ENCODE measurements around the gene PTPRN2. TPM values are rescaled to one million over a fixed set of nuclear protein-coding genes. Genes with fewer than 3 reads are reported as not detected.

PTPRN2 gene
- total RNA-seq, 1 experiment from 2014 or later, result 2.1 TPM

DNA sequence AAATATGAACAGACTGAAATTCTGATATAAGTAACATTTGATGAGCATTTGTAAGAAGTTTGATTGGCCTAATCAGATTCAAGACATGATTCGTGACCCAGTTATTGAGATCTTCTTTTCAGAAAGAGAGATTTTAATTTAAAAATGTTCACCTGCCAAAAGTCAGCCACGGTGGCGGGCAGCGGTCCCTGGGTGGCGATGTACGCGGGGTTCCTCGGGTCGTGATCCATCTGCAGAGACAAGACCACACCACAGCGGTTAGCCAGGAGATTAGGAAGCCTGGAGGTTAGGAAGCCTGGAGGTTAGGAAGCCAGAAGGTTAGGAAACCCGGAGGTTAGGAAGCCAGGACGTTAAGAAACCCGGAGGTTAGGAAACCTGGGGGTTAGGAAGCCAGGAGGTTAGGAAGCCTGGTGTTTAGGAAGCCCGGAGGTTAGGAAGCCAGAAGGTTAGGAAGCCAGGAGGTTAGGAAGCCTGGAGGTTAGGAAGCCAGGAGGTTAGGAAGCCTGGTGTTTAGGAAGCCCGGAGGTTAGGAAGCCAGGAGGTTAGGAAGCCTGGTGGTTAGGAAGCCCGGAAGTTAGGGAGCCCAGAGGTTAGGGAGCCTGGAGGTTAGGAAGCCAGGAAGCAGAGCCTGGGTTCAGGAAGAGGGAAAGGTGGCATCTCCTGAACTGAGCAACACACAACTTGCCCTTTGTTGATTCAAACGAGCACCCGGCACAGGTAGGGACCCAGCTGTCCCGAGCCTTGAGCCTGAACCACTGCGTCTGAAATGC, 992.4 kb downstream of the PTPRN2 start:
- Histone ChIP-seq H4K20me1 (ENCODE audit: insufficient read depth) (no peaks in the 10 kb centered on the region), H3K9ac (ENCODE audit: low read length) (no peak overlapping the region), H3K79me2 (ENCODE audit: insufficient read depth, low read length) (no peaks in the 10 kb centered on the region), H3K9me2 (ENCODE audit: insufficient read depth) (no peaks in the 10 kb centered on the region), H2AFZ (ENCODE audit: low read depth, low read length, poor library complexity, severe bottlenecking) (no peak overlapping the region), H3K4me2 (ENCODE audit: low read length) (no peak overlapping the region), H3K36me3 (ENCODE audit: control insufficient read depth in 1 of 2, insufficient read depth in 2 of 2, low read length in 2 of 2) (no peaks in the 10 kb centered on the region), H3K4me1 (ENCODE audit: control insufficient read depth in 1 of 2, insufficient read depth in 2 of 2, low read length in 2 of 2) (no peaks in the 10 kb centered on the region), H3K27ac (ENCODE audit: low read depth, low read length) (no peak overlapping the region), H3K9me3 (ENCODE audit: control insufficient read depth in 1 of 2, insufficient read depth in 1 of 2, low read depth in 1 of 2, low read length in 2 of 2) (no peaks in the 10 kb centered on the region), H3K4me3 (replicated peaks in 1 of 2; ENCODE audit: low read depth in 1 of 2, low read length in 2 of 2) (no peak overlapping the region), H3K27me3 (ENCODE audit: insufficient read depth, low read length) (no peaks in the 10 kb centered on the region)
- TF ChIP-seq ZFX (IDR thresholded peaks at IDR 0.05), result no peak
- TF ChIP-seq JUND (IDR thresholded peaks at IDR 0.05), result no peak
- no peak for TF ChIP-seq SRF (IDR thresholded peaks at IDR 0.05; ENCODE audit: low read depth)
- TF ChIP-seq YY1 (IDR thresholded peaks at IDR 0.05; ENCODE audit: extremely low read depth, insufficient replicate concordance, low read depth, low read length), result no peak
- no peak for TF ChIP-seq RAD21 (IDR thresholded peaks at IDR 0.05; ENCODE audit: low read depth)
- intact Hi-C loops (cut with micrococcal nuclease), result no loop called here
- no peak for ATAC-seq
- ChIA-PET POLR2A (no interaction called here), RAD21 (ENCODE audit: low non-redundant PET in 1 of 2, low total read pairs in 2 of 2, uncharacterized antibody in 2 of 2, unreplicated experiment in 2 of 2) (no interaction called here), CTCF (no interaction called here)
- BruUV-seq (replicated peaks), result no TSS peak
- DNase-seq (ENCODE audit: low read depth, low spot score), result no peak

DNA sequence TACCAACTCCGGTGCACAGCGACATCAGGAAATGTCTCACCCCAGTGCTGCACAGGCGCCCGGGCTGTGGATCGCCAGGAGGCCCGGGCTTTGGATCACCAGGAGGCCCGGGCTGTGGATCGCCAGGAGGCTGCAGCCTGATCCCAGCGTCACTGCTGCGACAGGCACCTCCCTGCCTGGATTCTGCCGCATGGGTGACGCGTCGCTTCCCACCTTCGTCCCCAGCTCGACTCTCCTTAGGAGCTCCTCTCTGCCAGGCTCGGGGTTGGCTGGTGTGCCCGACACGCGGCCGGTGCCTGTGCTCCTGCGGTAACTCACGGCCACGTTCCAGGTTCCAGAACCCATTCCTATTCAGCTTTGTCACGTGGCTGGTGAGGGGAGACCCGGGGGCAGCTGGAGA, 993.3 kb downstream of the PTPRN2 start:
- no peak for DNase-seq (ENCODE audit: low read depth, low spot score)
- Histone ChIP-seq H3K27ac (ENCODE audit: low read depth, low read length) (no peak overlapping the region), H3K27me3 (ENCODE audit: insufficient read depth, low read length) (no peaks in the 10 kb centered on the region), H3K4me2 (ENCODE audit: low read length) (no peak overlapping the region), H3K9me3 (ENCODE audit: control insufficient read depth in 1 of 2, insufficient read depth in 1 of 2, low read depth in 1 of 2, low read length in 2 of 2) (no peaks in the 10 kb centered on the region), H3K9me2 (ENCODE audit: insufficient read depth) (no peaks in the 10 kb centered on the region), H3K79me2 (ENCODE audit: insufficient read depth, low read length) (no peaks in the 10 kb centered on the region), H2AFZ (ENCODE audit: low read depth, low read length, poor library complexity, severe bottlenecking) (no peak overlapping the region), H3K36me3 (ENCODE audit: control insufficient read depth in 1 of 2, insufficient read depth in 2 of 2, low read length in 2 of 2) (no peaks in the 10 kb centered on the region), H3K9ac (ENCODE audit: low read length) (no peak overlapping the region), H3K4me1 (ENCODE audit: control insufficient read depth in 1 of 2, insufficient read depth in 2 of 2, low read length in 2 of 2) (no peaks in the 10 kb centered on the region), H3K4me3 (replicated peaks in 1 of 2; ENCODE audit: low read depth in 1 of 2, low read length in 2 of 2) (no peak overlapping the region), H4K20me1 (ENCODE audit: insufficient read depth) (no peaks in the 10 kb centered on the region)
- intact Hi-C loops (cut with micrococcal nuclease), result no loop called here
- no TSS peak for BruUV-seq (replicated peaks)
- CTCF ChIA-PET, result no interaction called here
- no peak for ATAC-seq
- TF ChIP-seq SRF (IDR thresholded peaks at IDR 0.05; ENCODE audit: low read depth), result no peak
- TF ChIP-seq JUND (IDR thresholded peaks at IDR 0.05), result no peak
- no peak for TF ChIP-seq SIN3A (IDR thresholded peaks at IDR 0.05; ENCODE audit: low read depth)
- no peak for TF ChIP-seq POLR2AphosphoS5 (IDR thresholded peaks at IDR 0.05; ENCODE audit: low read depth, low read length)
- no peak for TF ChIP-seq CBX3 (IDR thresholded peaks at IDR 0.05; ENCODE audit: low read depth)
- RAD21 ChIA-PET (ENCODE audit: low non-redundant PET in 1 of 2, low total read pairs in 2 of 2, uncharacterized antibody in 2 of 2, unreplicated experiment in 2 of 2), result no interaction called here
- POLR2A ChIA-PET, result no interaction called here
